ENCODE measurements around the gene ZMYND15. TPM values are rescaled to one million over a fixed set of nuclear protein-coding genes. Genes with fewer than 3 reads are reported as not detected.
A peak's percentile ranks its signal among the peaks of the same experiment; 100 is the strongest.

Gene ZMYND15
- total and polyA plus RNA-seq, 2 experiments from 2014 or later = 2.9 to 4.1 TPM

- H3K9me2 ChIP-seq (replicated peaks; ENCODE audit: insufficient read depth) = no peaks in the 10 kb centered on the region
- no peaks in the 10 kb centered on the region for H3K36me3 ChIP-seq (replicated peaks; ENCODE audit: insufficient read depth, low read depth)
- no peak overlapping the region for H2AFZ ChIP-seq
- 96% methylated on average over 8 of the region's 8 CpGs for WGBS (ENCODE audit: low lambda C conversion rate, missing lambda C conversion rate)
- H3K9me3 ChIP-seq (ENCODE audit: low read depth) = no peaks in the 10 kb centered on the region
- no peaks in the 10 kb centered on the region for H4K20me1 ChIP-seq (ENCODE audit: insufficient read depth, poor library complexity, severe bottlenecking)
- no peak overlapping the region for H3K27ac ChIP-seq
- H3K4me2 ChIP-seq = no peak overlapping the region
- no peak for TF ChIP-seq EZH2phosphoT487 (IDR thresholded peaks at IDR 0.05; ENCODE audit: low read depth, severe bottlenecking, unreplicated experiment)
- no peak for TF ChIP-seq EZH2 (IDR thresholded peaks at IDR 0.05; ENCODE audit: borderline replicate concordance)
- TF ChIP-seq CTCF (IDR thresholded peaks at IDR 0.05; ENCODE audit: poor library complexity) = no peak
- no peak for DNase-seq (ENCODE audit: low spot score)
- H3K4me1 ChIP-seq (ENCODE audit: insufficient read depth) = peaks cover 16% of the 10 kb centered on the region
- no peak overlapping the region for H3K4me3 ChIP-seq
- H3K27me3 ChIP-seq = peaks cover 27% of the 10 kb centered on the region
- no peaks in the 10 kb centered on the region for H3K79me2 ChIP-seq
These were observed 1.9 kb downstream of the ZMYND15 start for GRCh38 chr17:4741544-4741943.

GRCh38 chr17:4742133-4742532 is 2.5 kb downstream of the ZMYND15 start:
- Histone ChIP-seq H3K27me3 (peaks cover 27% of the 10 kb centered on the region), H3K4me3 (no peak overlapping the region), H3K79me2 (no peaks in the 10 kb centered on the region), H4K20me1 (ENCODE audit: insufficient read depth, poor library complexity, severe bottlenecking) (no peaks in the 10 kb centered on the region), H3K4me1 (ENCODE audit: insufficient read depth) (peaks cover 16% of the 10 kb centered on the region), H3K4me2 (no peak overlapping the region), H3K9me3 (ENCODE audit: low read depth) (no peaks in the 10 kb centered on the region), H3K27ac (no peak overlapping the region), H2AFZ (no peak overlapping the region), H3K9me2 (replicated peaks; ENCODE audit: insufficient read depth) (no peaks in the 10 kb centered on the region), H3K36me3 (replicated peaks; ENCODE audit: insufficient read depth, low read depth) (no peaks in the 10 kb centered on the region)
- WGBS (ENCODE audit: low lambda C conversion rate, missing lambda C conversion rate) = 86% methylated on average over 9 of the region's 9 CpGs
- TF ChIP-seq EZH2phosphoT487 (IDR thresholded peaks at IDR 0.05; ENCODE audit: low read depth, severe bottlenecking, unreplicated experiment) (no peak), EZH2 (IDR thresholded peaks at IDR 0.05; ENCODE audit: borderline replicate concordance) (no peak)
- no peak for DNase-seq (ENCODE audit: low spot score)

GRCh38 chr17:4742629-4743028 is 3.0 kb downstream of the ZMYND15 start:
- H3K27ac ChIP-seq = no peak overlapping the region
- H3K79me2 ChIP-seq = no peaks in the 10 kb centered on the region
- no peaks in the 10 kb centered on the region for H3K9me2 ChIP-seq (replicated peaks; ENCODE audit: insufficient read depth)
- peak; percentile 17 for DNase-seq (ENCODE audit: low spot score)
- no peaks in the 10 kb centered on the region for H3K9me3 ChIP-seq (ENCODE audit: low read depth)
- no peaks in the 10 kb centered on the region for H4K20me1 ChIP-seq (ENCODE audit: insufficient read depth, poor library complexity, severe bottlenecking)
- no peak overlapping the region for H2AFZ ChIP-seq
- no peaks in the 10 kb centered on the region for H3K36me3 ChIP-seq (replicated peaks; ENCODE audit: insufficient read depth, low read depth)
- H3K27me3 ChIP-seq = peaks cover 27% of the 10 kb centered on the region
- no peak overlapping the region for H3K4me2 ChIP-seq
- TF ChIP-seq EZH2phosphoT487 (IDR thresholded peaks at IDR 0.05; ENCODE audit: low read depth, severe bottlenecking, unreplicated experiment) = no peak
- TF ChIP-seq EZH2 (IDR thresholded peaks at IDR 0.05; ENCODE audit: borderline replicate concordance) = no peak
- TF ChIP-seq CTCF (IDR thresholded peaks at IDR 0.05; ENCODE audit: poor library complexity) = no peak
- H3K4me3 ChIP-seq = no peak overlapping the region
- H3K4me1 ChIP-seq (ENCODE audit: insufficient read depth) = peaks cover 16% of the 10 kb centered on the region
- 82% methylated on average over 10 of the region's 10 CpGs for WGBS (ENCODE audit: low lambda C conversion rate, missing lambda C conversion rate)

- 94% methylated on average over 8 of the region's 8 CpGs for WGBS (ENCODE audit: low lambda C conversion rate, missing lambda C conversion rate)
- H3K4me1 ChIP-seq (ENCODE audit: insufficient read depth) = peaks cover 14% of the 10 kb centered on the region
- H3K4me3 ChIP-seq = no peak overlapping the region
- H3K27ac ChIP-seq = no peak overlapping the region
- no peaks in the 10 kb centered on the region for H4K20me1 ChIP-seq (ENCODE audit: insufficient read depth, poor library complexity, severe bottlenecking)
- TF ChIP-seq EZH2 (IDR thresholded peaks at IDR 0.05; ENCODE audit: borderline replicate concordance) (no peak), EZH2phosphoT487 (IDR thresholded peaks at IDR 0.05; ENCODE audit: low read depth, severe bottlenecking, unreplicated experiment) (no peak), CTCF (IDR thresholded peaks at IDR 0.05; ENCODE audit: poor library complexity) (no peak)
- DNase-seq (ENCODE audit: low spot score) = no peak
- H2AFZ ChIP-seq = no peak overlapping the region
- no peaks in the 10 kb centered on the region for H3K36me3 ChIP-seq (replicated peaks; ENCODE audit: insufficient read depth, low read depth)
- peaks cover 23% of the 10 kb centered on the region for H3K27me3 ChIP-seq
- no peaks in the 10 kb centered on the region for H3K9me2 ChIP-seq (replicated peaks; ENCODE audit: insufficient read depth)
- H3K9me3 ChIP-seq (ENCODE audit: low read depth) = no peaks in the 10 kb centered on the region
- no peaks in the 10 kb centered on the region for H3K79me2 ChIP-seq
- no peak overlapping the region for H3K4me2 ChIP-seq
These were observed 3.6 kb downstream of the ZMYND15 start for GRCh38 chr17:4743216-4743615.

Measured in hepatocyte (in vitro differentiated cells).